CD8-positive, alpha-beta memory T cell (primary cell): ENCODE results near the gene ZNF862. TPM values are rescaled to one million over a fixed set of nuclear protein-coding genes. Genes with fewer than 3 reads are reported as not detected.

Experiments used
- CTCF ChIA-PET: fragments of 350-600 bp; sonication (Branson Sonifier 250); formaldehyde crosslinking; loops from one replicate; lab custom pipeline; 2021; ENCODE audit warnings: antibody characterized with exemption; lab: Charles Lee
- POLR2A ChIA-PET: fragments of 350-600 bp; sonication (Branson Sonifier 250); formaldehyde crosslinking; loops from one replicate; lab custom pipeline; 2021; ENCODE audit warnings: antibody characterized with exemption; lab: Charles Lee
- DNase-seq, 5 donors: peaks; one replicate each; pipeline versions ENCODE4 v3.0.0 to v3.0.0-alpha.2; 2020 to 2022; ENCODE audit warnings: mixed read lengths in 1 of 5
- H3K27ac ChIP-seq: one replicate; pipeline ENCODE4 v1.7.0; 2013; ENCODE audit warnings: low read depth, mild to moderate bottlenecking, low read length, moderate library complexity
- H3K27me3 ChIP-seq: 2 replicates; pipeline ENCODE4 v1.7.0; 2013; ENCODE audit warnings: low read length, mild to moderate bottlenecking; ENCODE audit not compliant: insufficient read depth, poor library complexity, severe bottlenecking
- H3K36me3 ChIP-seq: 2 replicates; pipeline ENCODE4 v1.7.0; 2013; ENCODE audit warnings: mild to moderate bottlenecking, low read length, moderate library complexity; ENCODE audit not compliant: insufficient read depth
- H3K4me1 ChIP-seq: 2 replicates; pipeline ENCODE4 v1.7.0; 2013; ENCODE audit warnings: mild to moderate bottlenecking, low read length, moderate library complexity; ENCODE audit not compliant: insufficient read depth
- H3K4me3 ChIP-seq: 2 replicates; pipeline ENCODE4 v1.7.0; 2013; ENCODE audit warnings: mild to moderate bottlenecking, low read length
- H3K9me3 ChIP-seq: 2 replicates; pipeline ENCODE4 v1.7.0; 2013; ENCODE audit warnings: mild to moderate bottlenecking, low read length
- H3K27ac Mint-ChIP-seq, 8 donors: one replicate each; pipeline ENCODE4 v1.8.0; 2020 to 2021; ENCODE audit warnings: mixed read lengths in 8 of 8, mild to moderate bottlenecking in 6 of 8, inconsistent platforms in 3 of 8, moderate library complexity in 3 of 8
- H3K27me3 Mint-ChIP-seq, 2 donors: one replicate each; pipeline ENCODE4 v1.8.0; 2020 to 2021; ENCODE audit warnings: mixed read lengths in 2 of 2, mild to moderate bottlenecking in 1 of 2, moderate library complexity in 1 of 2
- H3K36me3 Mint-ChIP-seq, 3 donors: one replicate each; pipeline ENCODE4 v1.8.0; 2020 to 2021; ENCODE audit warnings: mixed read lengths in 3 of 3, inconsistent platforms in 1 of 3, mild to moderate bottlenecking in 1 of 3
- H3K4me1 Mint-ChIP-seq, 3 donors: one replicate each; pipeline ENCODE4 v1.8.0; 2020 to 2021; ENCODE audit warnings: mixed read lengths in 3 of 3, inconsistent platforms in 1 of 3, mild to moderate bottlenecking in 1 of 3
- H3K4me3 Mint-ChIP-seq, 7 donors: one replicate each; pipeline ENCODE4 v1.8.0; 2020 to 2021; ENCODE audit warnings: mixed read lengths in 7 of 7, mild to moderate bottlenecking in 6 of 7, moderate library complexity in 4 of 7, inconsistent platforms in 2 of 7
- H3K9me3 Mint-ChIP-seq, 5 donors: one replicate each; pipeline ENCODE4 v1.8.0; 2020 to 2022; ENCODE audit warnings: mixed read lengths in 5 of 5, mild to moderate bottlenecking in 3 of 5, moderate library complexity in 2 of 5, inconsistent platforms in 1 of 5
- polyA plus RNA-seq: library from polyadenylated mRNA; unstranded; fragments of 300-500 nt; fragmentation: Illumina TruSeq; gene quantifications from one replicate; pipeline ENCODE4 v1.2.3, GENCODE V29; 2021
- total RNA-seq, 2 experiments: library from RNA; stranded (reverse); gene quantifications; one replicate each; pipeline ENCODE4 v1.2.3, GENCODE V29; 2021

Gene ZNF862
- total and polyA plus RNA-seq, 3 experiments from 2014 or later: 6.8 to 13.2 (median 12.3) TPM

DNA sequence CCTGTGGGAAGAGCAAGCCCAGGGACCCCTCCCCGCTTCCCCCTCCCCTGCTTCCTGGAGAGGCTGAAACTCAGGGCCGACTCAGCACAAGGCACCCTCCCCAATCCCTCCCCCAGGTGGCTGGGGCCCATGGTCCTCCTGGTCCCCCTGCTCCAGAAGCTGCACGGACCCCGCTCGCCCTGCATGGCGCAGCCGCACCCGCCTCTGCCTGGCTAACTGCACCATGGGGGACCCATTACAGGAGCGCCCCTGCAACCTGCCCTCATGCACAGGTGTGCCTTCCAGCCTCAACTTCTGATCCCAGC is 19.7 kb upstream of the ZNF862 start:
- Histone ChIP-seq H3K4me3 (no peak overlapping the region), H3K27me3 (no peaks in the 10 kb centered on the region), H3K36me3 (no peaks in the 10 kb centered on the region), H3K27ac (no peak overlapping the region), H3K9me3 (no peaks in the 10 kb centered on the region), H3K4me1 (no peaks in the 10 kb centered on the region)
- ChIA-PET CTCF (no interaction called here), POLR2A (no interaction called here)
- Mint-ChIP-seq H3K27ac (no peak overlapping the region), H3K36me3 (no peaks in the 10 kb centered on the region), H3K9me3 (no peaks in the 10 kb centered on the region), H3K4me1 (no peaks in the 10 kb centered on the region), H3K27me3 (no peaks in the 10 kb centered on the region), H3K4me3 (no peak overlapping the region)
- DNase-seq: no peak

DNA sequence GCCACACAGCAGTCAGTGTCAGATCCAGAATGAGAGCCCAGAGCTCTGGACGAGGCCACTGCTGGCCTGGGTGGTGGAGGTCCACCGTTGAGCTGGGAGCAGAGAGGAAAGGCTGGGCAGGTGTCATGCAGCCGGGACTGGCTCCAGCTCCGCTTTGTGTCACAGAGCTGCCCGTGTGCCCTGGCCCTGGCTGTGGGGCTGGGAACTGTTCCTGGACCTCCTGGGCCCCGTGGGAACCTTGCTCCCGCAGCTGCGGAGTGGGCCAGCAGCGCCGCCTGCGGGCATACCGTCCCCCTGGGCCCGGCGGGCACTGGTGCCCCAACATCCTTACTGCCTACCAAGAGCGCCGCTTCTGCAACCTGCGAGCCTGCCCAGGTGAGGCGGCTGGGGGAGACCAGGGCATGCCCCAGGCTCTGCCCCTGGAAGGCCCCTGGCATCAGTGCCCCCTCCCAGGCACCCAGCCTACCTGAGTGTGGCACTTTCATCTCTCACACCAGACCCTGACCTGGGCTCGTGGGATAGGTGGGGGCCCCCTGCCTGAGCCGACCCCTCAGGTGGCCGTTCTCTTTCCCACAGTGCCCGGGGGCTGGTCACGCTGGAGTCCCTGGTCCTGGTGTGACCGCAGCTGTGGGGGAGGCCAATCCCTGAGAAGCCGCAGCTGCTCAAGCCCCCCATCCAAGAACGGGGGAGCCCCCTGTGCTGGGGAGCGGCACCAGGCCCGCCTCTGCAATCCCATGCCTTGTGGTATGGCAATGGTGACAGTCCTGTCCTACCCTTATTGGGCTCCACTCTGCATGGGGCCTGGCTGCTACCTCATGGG is 18.8 kb upstream of the ZNF862 start:
- ChIA-PET POLR2A (no interaction called here), CTCF (no interaction called here)
- Histone ChIP-seq H3K27ac (no peak overlapping the region), H3K27me3 (no peaks in the 10 kb centered on the region), H3K36me3 (no peaks in the 10 kb centered on the region), H3K4me1 (no peaks in the 10 kb centered on the region), H3K9me3 (no peaks in the 10 kb centered on the region), H3K4me3 (no peak overlapping the region)
- H3K36me3 Mint-ChIP-seq: no peaks in the 10 kb centered on the region
- H3K27ac Mint-ChIP-seq: no peak overlapping the region
- no peaks in the 10 kb centered on the region for H3K27me3 Mint-ChIP-seq
- no peaks in the 10 kb centered on the region for H3K4me1 Mint-ChIP-seq
- no peaks in the 10 kb centered on the region for H3K9me3 Mint-ChIP-seq
- no peak overlapping the region for H3K4me3 Mint-ChIP-seq
- DNase-seq: no peak

DNA sequence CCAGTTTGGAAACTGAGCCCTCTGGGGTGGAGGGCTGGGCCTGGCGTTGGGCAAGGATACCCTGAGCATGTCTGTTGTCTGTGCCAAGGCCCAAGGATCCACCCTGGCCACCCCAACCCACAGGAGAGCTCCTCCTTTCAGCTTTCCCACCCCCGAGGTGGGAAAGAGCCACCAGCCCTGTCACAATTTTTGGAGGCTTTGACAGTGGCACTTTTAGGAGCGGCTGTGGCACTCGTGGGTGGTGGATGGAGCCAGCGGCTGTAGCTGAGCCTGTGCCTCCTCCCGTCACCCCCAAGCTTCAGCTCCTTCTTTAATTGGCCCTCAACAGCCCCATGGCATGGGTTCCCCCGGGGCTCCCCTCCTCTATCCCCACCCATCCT is 18.2 kb upstream of the ZNF862 start:
- CTCF ChIA-PET: no interaction called here

DNA sequence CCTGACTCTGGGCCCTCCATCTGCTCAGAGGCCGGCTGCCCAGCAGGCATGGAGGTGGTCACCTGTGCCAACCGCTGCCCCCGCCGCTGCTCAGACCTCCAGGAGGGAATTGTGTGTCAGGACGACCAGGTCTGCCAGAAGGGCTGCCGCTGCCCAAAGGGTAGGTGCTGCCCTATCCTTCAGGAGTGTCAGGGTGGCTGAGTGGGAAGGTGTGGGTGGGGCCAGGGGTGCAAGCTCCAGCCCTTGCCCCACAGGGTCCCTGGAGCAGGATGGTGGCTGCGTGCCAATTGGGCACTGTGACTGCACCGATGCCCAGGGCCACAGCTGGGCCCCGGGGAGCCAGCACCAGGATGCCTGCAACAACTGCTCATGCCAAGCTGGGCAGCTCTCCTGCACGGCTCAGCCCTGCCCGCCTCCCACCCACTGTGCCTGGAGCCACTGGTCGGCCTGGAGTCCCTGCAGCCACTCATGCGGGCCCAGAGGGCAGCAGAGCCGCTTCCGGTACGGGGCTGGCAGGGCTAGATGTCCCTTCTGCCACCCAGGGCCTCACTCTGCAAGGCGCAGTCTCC is 17.5 kb upstream of the ZNF862 start:
- Mint-ChIP-seq H3K4me1 (no peaks in the 10 kb centered on the region), H3K27ac (no peak overlapping the region), H3K9me3 (no peaks in the 10 kb centered on the region), H3K4me3 (no peak overlapping the region), H3K27me3 (no peaks in the 10 kb centered on the region), H3K36me3 (no peaks in the 10 kb centered on the region)
- ChIA-PET POLR2A (no interaction called here), CTCF (no interaction called here)
- no peaks in the 10 kb centered on the region for H3K36me3 ChIP-seq
- DNase-seq: no peak
- H3K4me3 ChIP-seq: no peak overlapping the region
- no peaks in the 10 kb centered on the region for H3K9me3 ChIP-seq
- no peaks in the 10 kb centered on the region for H3K27me3 ChIP-seq
- H3K4me1 ChIP-seq: no peaks in the 10 kb centered on the region
- H3K27ac ChIP-seq: no peak overlapping the region

More for the DNA sequence above, 18.2 kb upstream of the ZNF862 start:
- Mint-ChIP-seq H3K36me3 (no peaks in the 10 kb centered on the region), H3K4me1 (no peaks in the 10 kb centered on the region), H3K4me3 (no peak overlapping the region), H3K27me3 (no peaks in the 10 kb centered on the region), H3K27ac (no peak overlapping the region), H3K9me3 (no peaks in the 10 kb centered on the region)
- Histone ChIP-seq H3K27me3 (no peaks in the 10 kb centered on the region), H3K9me3 (no peaks in the 10 kb centered on the region), H3K36me3 (no peaks in the 10 kb centered on the region), H3K27ac (no peak overlapping the region), H3K4me3 (no peak overlapping the region), H3K4me1 (no peaks in the 10 kb centered on the region)
- POLR2A ChIA-PET: no interaction called here
- no peak for DNase-seq

DNA sequence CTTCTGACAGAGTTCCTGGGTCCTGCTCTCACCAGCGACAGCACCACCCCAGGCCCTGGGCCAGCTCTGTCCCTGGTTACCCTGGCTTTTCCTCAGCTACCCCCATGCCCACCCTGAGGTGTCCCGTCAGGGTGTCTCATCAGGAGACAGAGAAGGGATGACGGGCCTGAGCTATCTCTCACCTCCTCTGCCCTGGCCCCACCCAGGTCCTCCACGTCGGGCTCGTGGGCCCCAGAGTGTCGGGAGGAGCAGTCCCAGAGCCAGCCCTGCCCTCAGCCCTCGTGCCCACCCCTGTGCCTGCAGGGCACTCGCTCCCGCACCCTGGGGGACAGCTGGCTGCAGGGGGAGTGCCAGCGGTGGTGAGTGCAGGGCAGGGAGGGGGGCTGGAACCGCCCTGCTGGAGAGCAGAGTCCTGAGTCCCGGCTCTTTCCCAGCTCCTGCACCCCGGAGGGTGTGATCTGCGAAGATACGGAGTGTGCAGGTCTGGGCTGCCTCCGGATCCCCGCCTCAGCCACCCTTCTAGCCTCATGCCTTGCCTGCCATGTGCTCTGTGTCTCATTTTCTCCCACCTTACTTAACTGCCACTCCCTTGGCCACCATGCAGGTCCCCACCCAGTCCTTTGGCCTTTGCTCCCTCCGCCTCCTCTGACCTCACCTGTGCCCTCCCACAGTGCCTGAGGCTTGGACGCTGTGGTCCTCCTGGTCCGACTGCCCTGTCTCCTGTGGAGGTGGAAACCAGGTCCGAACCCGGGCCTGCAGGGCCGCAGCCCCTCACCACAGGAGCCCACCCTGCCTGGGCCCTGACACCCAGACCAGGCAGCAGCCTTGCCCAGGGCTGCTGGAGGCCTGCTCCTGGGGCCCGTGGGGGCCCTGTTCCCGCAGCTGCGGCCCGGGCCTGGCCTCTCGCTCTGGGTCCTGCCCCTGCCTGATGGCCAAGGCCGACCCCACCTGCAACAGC is 16.7 kb upstream of the ZNF862 start:
- H3K9me3 ChIP-seq: no peaks in the 10 kb centered on the region
- Mint-ChIP-seq H3K27ac (no peak overlapping the region), H3K9me3 (no peaks in the 10 kb centered on the region), H3K4me3 (no peak overlapping the region), H3K4me1 (no peaks in the 10 kb centered on the region), H3K36me3 (no peaks in the 10 kb centered on the region), H3K27me3 (no peaks in the 10 kb centered on the region)
- H3K27ac ChIP-seq: no peak overlapping the region
- H3K27me3 ChIP-seq: no peaks in the 10 kb centered on the region
- POLR2A ChIA-PET: no interaction called here
- H3K4me1 ChIP-seq: no peaks in the 10 kb centered on the region
- no peak for DNase-seq
- H3K36me3 ChIP-seq: no peaks in the 10 kb centered on the region
- H3K4me3 ChIP-seq: no peak overlapping the region
- CTCF ChIA-PET: no interaction called here

- Mint-ChIP-seq H3K27me3 (no peaks in the 10 kb centered on the region), H3K36me3 (no peaks in the 10 kb centered on the region), H3K4me3 (no peak overlapping the region), H3K4me1 (no peaks in the 10 kb centered on the region), H3K27ac (peak overlapping the region in 1 of 8 donors; percentile 87), H3K9me3 (no peaks in the 10 kb centered on the region)
- H3K4me1 ChIP-seq: no peaks in the 10 kb centered on the region
- ChIA-PET CTCF (no interaction called here), POLR2A (no interaction called here)
- H3K27me3 ChIP-seq: no peaks in the 10 kb centered on the region
- no peaks in the 10 kb centered on the region for H3K9me3 ChIP-seq
- H3K27ac ChIP-seq: no peak overlapping the region
- DNase-seq: no peak
- H3K4me3 ChIP-seq: no peak overlapping the region
- no peaks in the 10 kb centered on the region for H3K36me3 ChIP-seq
Measured at GRCh38 chr7:149822353-149822943, 15.7 kb upstream of the ZNF862 start.

DNA sequence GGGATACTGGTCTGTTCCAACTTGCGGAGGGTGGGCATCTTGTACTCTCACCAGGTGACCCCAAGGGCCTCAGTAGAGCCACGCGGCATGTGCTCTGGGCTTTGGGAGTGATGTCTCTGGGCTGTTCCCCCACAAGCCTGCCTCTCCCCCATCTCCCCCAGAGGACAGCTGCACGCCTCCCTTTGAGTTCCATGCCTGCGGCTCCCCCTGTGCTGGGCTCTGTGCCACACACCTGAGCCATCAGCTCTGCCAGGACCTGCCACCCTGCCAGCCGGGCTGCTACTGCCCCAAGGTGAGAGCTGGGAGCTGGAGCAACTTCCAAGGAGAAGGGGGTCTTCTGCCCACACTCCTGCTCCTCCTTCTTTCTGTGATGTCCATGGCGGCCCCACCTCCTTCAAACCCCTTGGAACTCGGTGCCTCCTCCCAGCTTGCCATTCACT is 15.0 kb upstream of the ZNF862 start:
- no peaks in the 10 kb centered on the region for H3K9me3 Mint-ChIP-seq
- no peak overlapping the region for H3K4me3 Mint-ChIP-seq
- peak in 1 of 5 donors; percentile 31 for DNase-seq
- H3K4me1 Mint-ChIP-seq: no peaks in the 10 kb centered on the region
- no peaks in the 10 kb centered on the region for H3K36me3 Mint-ChIP-seq
- H3K27ac Mint-ChIP-seq: no peak overlapping the region
- Histone ChIP-seq H3K27me3 (no peaks in the 10 kb centered on the region), H3K4me1 (no peaks in the 10 kb centered on the region), H3K9me3 (no peaks in the 10 kb centered on the region), H3K36me3 (no peaks in the 10 kb centered on the region), H3K4me3 (no peak overlapping the region), H3K27ac (no peak overlapping the region)
- ChIA-PET CTCF (no interaction called here), POLR2A (no interaction called here)
- H3K27me3 Mint-ChIP-seq: peaks cover 0 to 1% of the 10 kb centered on the region in 2 donors
